Left kidney (tissue), 1 donor: ENCODE results near the gene TTC31. TPM values are rescaled to one million over a fixed set of nuclear protein-coding genes. Genes with fewer than 3 reads are reported as not detected.

Experiments
- polyA plus RNA-seq: library from polyadenylated mRNA; unstranded; fragments of 120-200 nt; gene quantifications from one replicate; pipeline ENCODE4 v1.2.1, GENCODE V29; 2013; ENCODE audit not compliant: insufficient read length

Gene TTC31
- polyA plus RNA-seq, 1 donor, result 31.5 TPM

Other genes starting within 250 kb of the TTC31 start
- 3.7 TPM for gene SLC4A5, start 139.7 kb upstream of the TTC31 start, polyA plus RNA-seq
- gene DCTN1, start 102.8 kb upstream of the TTC31 start, polyA plus RNA-seq, result 142 TPM
- 5.5 TPM for gene C2orf81, start 61.5 kb upstream of the TTC31 start, polyA plus RNA-seq
- gene WDR54, start 61.4 kb upstream of the TTC31 start, polyA plus RNA-seq, result 38.8 TPM
- gene RTKN, start 41.1 kb upstream of the TTC31 start, polyA plus RNA-seq, result 70.4 TPM
- gene INO80B, start 28.0 kb upstream of the TTC31 start, polyA plus RNA-seq, result 26.9 TPM
- 94.7 TPM for gene WBP1, start 24.6 kb upstream of the TTC31 start, polyA plus RNA-seq
- 57.0 TPM for gene MOGS, start 17.7 kb upstream of the TTC31 start, polyA plus RNA-seq
- 37.7 TPM for gene MRPL53, start 10.4 kb upstream of the TTC31 start, polyA plus RNA-seq
- 15.8 TPM for gene CCDC142, start 83 bp upstream of the TTC31 start, polyA plus RNA-seq
- 3.1 TPM for gene LBX2, start 16.5 kb downstream of the TTC31 start, polyA plus RNA-seq
- gene PCGF1, start 24.6 kb downstream of the TTC31 start, polyA plus RNA-seq, result 29.5 TPM
- gene TLX2, start 31.4 kb downstream of the TTC31 start, polyA plus RNA-seq, result 0.07 TPM
- 0.40 TPM for gene DQX1, start 43.1 kb downstream of the TTC31 start, polyA plus RNA-seq
- gene AUP1, start 46.6 kb downstream of the TTC31 start, polyA plus RNA-seq, result 96.8 TPM
- 29.8 TPM for gene HTRA2, start 46.9 kb downstream of the TTC31 start, polyA plus RNA-seq
- 10.8 TPM for gene LOXL3, start 70.9 kb downstream of the TTC31 start, polyA plus RNA-seq
- 7.4 TPM for gene DOK1, start 71.6 kb downstream of the TTC31 start, polyA plus RNA-seq
- 1.0 TPM for gene M1AP, start 165.2 kb downstream of the TTC31 start, polyA plus RNA-seq
- gene SEMA4F, start 171.2 kb downstream of the TTC31 start, polyA plus RNA-seq, result 6.3 TPM